GM12878 (cell line): ENCODE data around the gene PCDHB13. TPM values are rescaled to one million over a fixed set of nuclear protein-coding genes. Genes with fewer than 3 reads are reported as not detected.
"Not testable (repeated sequence)": the region's sequence is repeated elsewhere in the genome, so short reads cannot be mapped to it uniquely, and the experiment has no call there.

Experiments used
- ATAC-seq: fragments of 200-7000 bp; cut with Tn5 transposase; 3 replicates; pipeline ENCODE4 v1.9.1; 2020; ENCODE audit warnings: mild to moderate bottlenecking, moderate library complexity
- BruUV-seq: library from RNA; stranded (reverse); fragments of 400-500 nt; replicated peaks from 2 replicates; lab custom pipeline; 2021; lab: Mats Ljungman, UMichigan
- CTCF ChIA-PET: fragments of 300-600 bp; sonication (Branson Sonifier 250); formaldehyde crosslinking; extraction: SDS; loops from one replicate; lab custom pipeline; 2021; ENCODE audit warnings: inconsistent platforms; lab: Yijun Ruan, JAX
- POLR2A ChIA-PET: fragments of 350-600 bp; formaldehyde crosslinking; extraction: SDS; loops from one replicate; lab custom pipeline; 2021; ENCODE audit warnings: inconsistent platforms; lab: Charles Lee
- RAD21 ChIA-PET: fragments of 300-600 bp; sonication (Branson Sonifier 250); formaldehyde crosslinking; loops from one replicate; lab custom pipeline; 2023; ENCODE audit warnings: antibody characterized with exemption; ENCODE audit not compliant: unreplicated experiment; lab: Charles Lee
- SMC1A ChIA-PET: fragments of 300-600 bp; sonication (Branson Sonifier 250); formaldehyde crosslinking; loops from one replicate; lab custom pipeline; 2023; ENCODE audit not compliant: unreplicated experiment, uncharacterized antibody; lab: Charles Lee
- DNase-seq: peaks from one replicate; pipeline ENCODE4 v3.0.0-alpha.2; 2011; ENCODE audit warnings: low read depth, low spot score
- FAIRE-seq: peaks from 3 replicates; lab custom pipeline; 2011; peaks lifted over from hg19 to GRCh38; lab: Jason Lieb, UNC
- H2AFZ ChIP-seq: 2 replicates; pipeline ENCODE4 v1.6.0; 2011; ENCODE audit warnings: low read depth, low read length, control low read depth; ENCODE audit not compliant: control insufficient read depth
- H3K27ac ChIP-seq: 2 replicates; pipeline ENCODE4 v1.5.1; 2011; ENCODE audit warnings: control low read depth; ENCODE audit not compliant: control insufficient read depth, insufficient read depth
- H3K27me3 ChIP-seq, 2 experiments: replicated peaks in 1 of 2; 2 replicates each; pipeline versions ENCODE4 v1.6.0 to v1.6.1; 2011; ENCODE audit warnings: low read length in 1 of 2; ENCODE audit not compliant: control insufficient read depth in 2 of 2, insufficient read depth in 2 of 2
- H3K36me3 ChIP-seq, 2 experiments: 2 replicates each; pipeline ENCODE4 v1.5.1; 2011; ENCODE audit warnings: low read length in 1 of 2; ENCODE audit not compliant: control insufficient read depth in 2 of 2, insufficient read depth in 2 of 2
- H3K4me1 ChIP-seq: 2 replicates; pipeline ENCODE4 v1.6.1; 2011; ENCODE audit warnings: mild to moderate bottlenecking, low read length, moderate library complexity, mixed read lengths; ENCODE audit not compliant: control insufficient read depth, insufficient read depth
- H3K4me2 ChIP-seq: 2 replicates; pipeline ENCODE4 v1.6.0; 2011; ENCODE audit warnings: control low read depth; ENCODE audit not compliant: control insufficient read depth, insufficient read depth
- H3K4me3 ChIP-seq: fragments of 200-600 bp; sonication (generic); 2 replicates; pipeline ENCODE4 v1.5.1; 2016
- H3K79me2 ChIP-seq: 2 replicates; pipeline ENCODE4 v1.6.0; 2011; ENCODE audit warnings: low read length; ENCODE audit not compliant: control insufficient read depth, insufficient read depth
- H3K9ac ChIP-seq: 2 replicates; pipeline ENCODE4 v1.8.0; 2011; ENCODE audit warnings: low read length, control low read depth, mixed read lengths; ENCODE audit not compliant: control insufficient read depth, insufficient read depth
- H3K9me3 ChIP-seq: replicated peaks from 3 replicates; pipeline ENCODE4 v1.5.1; 2011; ENCODE audit warnings: mild to moderate bottlenecking, low read length; ENCODE audit not compliant: control insufficient read depth, insufficient read depth
- H4K20me1 ChIP-seq: 2 replicates; pipeline ENCODE4 v1.6.0; 2011; ENCODE audit not compliant: control insufficient read depth, insufficient read depth
- BCL11A ChIP-seq: IDR thresholded peaks from 2 replicates; pipeline ENCODE4 v1.6.1; 2011; ENCODE audit warnings: low read depth, low read length
- CREM ChIP-seq: IDR thresholded peaks from 2 replicates; pipeline ENCODE4 v1.6.1; 2014; ENCODE audit warnings: antibody characterized with exemption, low read depth
- CTCF ChIP-seq, 3 experiments: IDR thresholded peaks in 2 of 3; conservative IDR thresholded peaks in 1 of 3; 2 replicates each; pipeline ENCODE4 v1.5.1; 2011; ENCODE audit warnings: low read depth in 3 of 3, low read length in 3 of 3, mild to moderate bottlenecking in 3 of 3, control low read depth in 2 of 3, moderate library complexity in 2 of 3, inconsistent platforms in 1 of 3, mixed read lengths in 1 of 3; ENCODE audit not compliant: control insufficient read depth in 2 of 3, insufficient read depth in 1 of 3; ENCODE audit errors: extremely low read depth in 1 of 3
- HDAC6 ChIP-seq: fragments of 200-600 bp; sonication (generic); IDR thresholded peaks from one replicate; pipeline ENCODE4 v1.8.0; 2017; ENCODE audit warnings: antibody characterized with exemption; ENCODE audit not compliant: unreplicated experiment
- JUNB ChIP-seq: IDR thresholded peaks from 2 replicates; pipeline ENCODE4 v1.6.1; 2016; ENCODE audit warnings: antibody characterized with exemption, mild to moderate bottlenecking
- MTA2 ChIP-seq: fragments of 450-650 bp; IDR thresholded peaks from 2 replicates; pipeline ENCODE4 v1.6.1; 2016; ENCODE audit warnings: low read depth, mild to moderate bottlenecking, moderate library complexity
- RAD21 ChIP-seq: IDR thresholded peaks from 2 replicates; pipeline ENCODE4 v1.6.1; 2011; ENCODE audit warnings: mild to moderate bottlenecking, low read depth, low read length, moderate library complexity; ENCODE audit not compliant: insufficient read depth
- SMC3 ChIP-seq: IDR thresholded peaks from 2 replicates; pipeline ENCODE4 v1.6.1; 2011; ENCODE audit warnings: low read length, improper control_type of control experiment, borderline replicate concordance
- WGBS: methylation state at CpG from one replicate; pipeline ENCODE4 v1.1.6; 2016; ENCODE audit warnings: low lambda C conversion rate; ENCODE audit not compliant: insufficient replicate concordance, insufficient coverage; ENCODE audit errors: missing lambda C conversion rate; 5-methylcytosine and 5-hydroxymethylcytosine counted together
- in situ Hi-C: fragments of 300-500 bp; cut with MboI; formaldehyde crosslinking; loops from 9 replicates; pipeline ENCODE4 v1.14.3; 2018; ENCODE audit warnings: mixed read lengths
- intact Hi-C: fragments of 100-400 bp; cut with micrococcal nuclease; formaldehyde crosslinking; loops from one replicate; pipeline ENCODE4 v1.14.2; 2022; ENCODE audit not compliant: unreplicated experiment
- polyA plus RNA-seq, 11 experiments: library from polyadenylated mRNA; depleted of rRNA in 4 of 11; unstranded in 6 of 11; stranded (reverse) in 5 of 11; fragments of >200 nt; fragmentation: Nextera tagmentation in 4 of 11; fragmentation: Illumina TruSeq in 1 of 11; extraction: Ambion mirVana in 4 of 11; extraction: Trizol in 1 of 11; gene quantifications; 1 replicate in 1 of 11; 2 replicates in 10 of 11; pipeline versions ENCODE4 v1.2.1 to v1.2.3, GENCODE V29; 2011 to 2016; ENCODE audit warnings: inconsistent platforms in 2 of 11, missing spikeins in 2 of 11, low read depth in 1 of 11
- total RNA-seq, 4 experiments: library from RNA; depleted of rRNA in 3 of 4; stranded (reverse); fragments of >200 nt in 3 of 4; fragmentation: Illumina TruSeq in 1 of 4; extraction: Trizol in 1 of 4; gene quantifications; 2 replicates each; pipeline versions ENCODE4 v1.2.1 to v1.2.3, GENCODE V29; 2013 to 2021
- TF ChIP-seq, protein P1 (sequence below): fragments of 450-650 bp; IDR thresholded peaks from 2 replicates; pipeline ENCODE4 v1.6.1; 2017; ENCODE audit warnings: borderline replicate concordance
- TF ChIP-seq, protein P2 (sequence below): IDR thresholded peaks from 2 replicates; pipeline ENCODE4 v1.6.1; 2012; ENCODE audit warnings: low read depth, low read length, improper control_type of control experiment

PCDHB13 gene
- total and polyA plus RNA-seq, 10 of the 15 experiments (the other 5 are each of a cell fraction or from before 2014, with no cell fraction given) = 0.01 to 0.03 TPM; not detected in 8

- Histone ChIP-seq H3K36me3 (no peaks in the 10 kb centered on the region), H3K27me3 (no peaks in the 10 kb centered on the region), H3K9ac (no peak within 1 kb of the TSS), H3K4me2 (no peak within 1 kb of the TSS), H3K4me3 (no peak within 1 kb of the TSS), H3K79me2 (no peaks in the 10 kb centered on the region), H4K20me1 (no peaks in the 10 kb centered on the region), H2AFZ (no peak within 1 kb of the TSS), H3K9me3 (no peaks in the 10 kb centered on the region; the same call in 1 of the 3 replicates), H3K4me1 (no peaks in the 10 kb centered on the region), H3K27ac (no peak within 1 kb of the TSS)
- RAD21 ChIA-PET = interaction anchor here (1.6 kb wide), 2 partner anchors 334 to 340 kb away, joined by 5 to 6 read pairs; no protein-coding TSS in a partner anchor
- POLR2A ChIA-PET = no interaction called here
- TF ChIP-seq MTA2 (no peak), CTCF (IDR thresholded peaks at IDR 0.05 in 2 of 3, conservative IDR thresholded peaks at IDR 0.05 in 1 of 3; ENCODE audit: control insufficient read depth in 2 of 3, extremely low read depth in 1 of 3, insufficient read depth in 1 of 3, low read depth in 3 of 3, low read length in 3 of 3) (peak in 1 of 3 experiments; percentile 25; a peak in 1 of 6 replicates), RAD21 (peak; percentile 34; the same call in 1 of the 2 replicates), SMC3 (no peak), HDAC6 (no peak), JUNB (no peak), CREM (no peak), BCL11A (no peak)
- TF ChIP-seq, protein P1, sequence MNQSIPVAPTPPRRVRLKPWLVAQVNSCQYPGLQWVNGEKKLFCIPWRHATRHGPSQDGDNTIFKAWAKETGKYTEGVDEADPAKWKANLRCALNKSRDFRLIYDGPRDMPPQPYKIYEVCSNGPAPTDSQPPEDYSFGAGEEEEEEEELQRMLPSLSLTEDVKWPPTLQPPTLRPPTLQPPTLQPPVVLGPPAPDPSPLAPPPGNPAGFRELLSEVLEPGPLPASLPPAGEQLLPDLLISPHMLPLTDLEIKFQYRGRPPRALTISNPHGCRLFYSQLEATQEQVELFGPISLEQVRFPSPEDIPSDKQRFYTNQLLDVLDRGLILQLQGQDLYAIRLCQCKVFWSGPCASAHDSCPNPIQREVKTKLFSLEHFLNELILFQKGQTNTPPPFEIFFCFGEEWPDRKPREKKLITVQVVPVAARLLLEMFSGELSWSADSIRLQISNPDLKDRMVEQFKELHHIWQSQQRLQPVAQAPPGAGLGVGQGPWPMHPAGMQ = no peak
- TF ChIP-seq, protein P2, sequence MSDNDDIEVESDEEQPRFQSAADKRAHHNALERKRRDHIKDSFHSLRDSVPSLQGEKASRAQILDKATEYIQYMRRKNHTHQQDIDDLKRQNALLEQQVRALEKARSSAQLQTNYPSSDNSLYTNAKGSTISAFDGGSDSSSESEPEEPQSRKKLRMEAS = no peak
- WGBS = 7% methylated on average over 15 of the region's 15 CpGs
- SMC1A ChIA-PET = interaction anchor here (0.7 kb wide), 1 partner anchor 36 kb away, joined by 3 read pairs; the partner anchor contains the start of gene PCDHB9
- intact Hi-C loops = no loop called here
- in situ Hi-C loops = loop anchor here (25.0 kb wide), 1 partner anchor 339 kb away; no protein-coding TSS in a partner anchor
- no TSS peak for BruUV-seq
- ATAC-seq (no peak), DNase-seq (no peak), FAIRE-seq (no peak)
- CTCF ChIA-PET = interaction anchor here (1.0 to 2.1 kb wide), 6 partner anchors 10 to 344 kb away, joined by 3 to 10 read pairs (median 6); partner anchors contain the start of genes PCDHGA10 and PCDHGB3
Observed at GRCh38 chr5:141223112-141223783, 9.5 kb downstream of the PCDHB13 start, which contains the start of gene PCDHB14. TSS of gene PCDHB14 (plus strand) at chr5:141223343. CDS start at chr5:141223506, 163 bp downstream.

DNA sequence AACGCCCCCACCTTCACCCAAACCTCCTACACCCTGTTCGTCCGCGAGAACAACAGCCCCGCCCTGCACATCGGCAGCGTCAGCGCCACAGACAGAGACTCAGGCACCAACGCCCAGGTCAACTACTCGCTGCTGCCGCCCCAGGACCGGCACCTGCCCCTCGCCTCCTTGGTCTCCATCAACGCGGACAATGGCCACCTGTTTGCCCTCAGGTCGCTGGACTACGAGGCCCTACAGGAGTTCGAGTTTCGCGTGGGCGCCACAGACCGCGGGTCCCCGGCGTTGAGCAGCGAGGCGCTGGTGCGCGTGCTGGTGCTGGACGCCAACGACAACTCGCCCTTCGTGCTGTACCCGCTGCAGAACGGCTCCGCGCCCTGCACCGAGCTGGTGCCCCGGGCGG lies 11.1 kb downstream of the PCDHB13 start:
- H3K27ac ChIP-seq, DNase-seq, POLR2A ChIA-PET, H3K36me3 ChIP-seq, H3K4me1 ChIP-seq, H3K27me3 ChIP-seq, H3K9ac ChIP-seq, H2AFZ ChIP-seq, H3K4me2 ChIP-seq, SMC1A ChIA-PET, CTCF ChIA-PET, H4K20me1 ChIP-seq, FAIRE-seq, H3K4me3 ChIP-seq, intact Hi-C loops, H3K9me3 ChIP-seq, H3K79me2 ChIP-seq, BruUV-seq, ATAC-seq, RAD21 ChIA-PET: not testable (repeated sequence)
- in situ Hi-C loops = loop anchor here (25.0 kb wide), 1 partner anchor 337 kb away; no protein-coding TSS in a partner anchor
- WGBS = 75% methylated on average over 24 of the region's 40 CpGs
